HG03520 (cell line): Measurements from ENCODE around the gene MSI1.

Experiments used
- ATAC-seq: cut with Tn5 transposase; IDR thresholded peaks from one replicate; pipeline ENCODE4 v1.9.1; 2021; ENCODE audit warnings: mild to moderate bottlenecking, moderate library complexity; ENCODE audit not compliant: unreplicated experiment

The MSI1 gene

DNA sequence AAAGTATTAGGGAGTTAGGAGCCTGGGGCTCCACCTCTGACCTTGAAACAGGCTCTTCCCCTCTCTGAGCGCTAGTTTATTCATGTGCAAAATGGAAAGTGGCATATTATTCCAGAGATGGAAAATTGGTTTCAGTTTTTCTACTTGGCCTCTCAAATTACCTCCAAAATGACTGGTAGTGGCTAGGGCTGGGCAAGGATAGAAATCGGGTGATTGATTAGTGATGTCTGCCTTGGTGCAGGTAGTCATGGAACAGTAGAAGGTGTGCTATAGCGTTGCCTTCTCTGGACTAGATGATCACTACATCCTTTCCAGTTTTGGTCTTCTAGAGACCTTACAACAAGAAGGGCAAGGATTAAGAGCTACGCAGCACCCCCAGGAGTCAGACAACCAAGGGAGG, 8.6 kb upstream of the MSI1 start:
- ATAC-seq, result no peak

DNA sequence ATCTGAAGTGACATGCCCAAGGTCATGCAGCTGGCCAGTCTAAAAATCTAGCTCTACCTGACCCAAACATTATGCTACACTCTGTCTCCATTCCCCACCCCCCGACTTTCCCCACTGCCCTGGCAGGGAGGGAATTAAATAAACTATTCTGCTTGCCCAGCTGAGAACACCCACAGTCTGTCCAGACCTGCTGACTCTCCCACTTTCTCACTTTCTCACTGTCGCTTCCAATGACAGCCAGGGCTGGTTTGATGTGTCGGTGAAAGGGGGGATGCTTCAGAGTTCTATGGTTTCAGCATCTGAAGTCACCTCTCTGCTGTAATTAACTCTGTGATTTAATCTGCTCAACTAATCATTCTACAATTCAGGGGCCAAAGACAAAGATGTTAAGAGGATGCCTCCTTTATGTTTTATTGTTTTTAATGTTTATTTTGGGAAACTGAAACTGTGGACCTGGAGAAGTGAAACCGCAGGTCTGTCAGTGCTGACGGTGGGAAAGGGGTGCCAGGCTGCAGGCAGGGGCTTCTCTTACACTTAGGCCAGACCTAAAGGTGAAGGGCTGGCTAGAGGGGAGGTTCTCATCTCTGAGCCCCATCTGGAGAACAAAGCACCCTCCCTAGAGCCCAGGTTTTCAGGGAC, 8.1 kb upstream of the MSI1 start:
- no peak for ATAC-seq

DNA sequence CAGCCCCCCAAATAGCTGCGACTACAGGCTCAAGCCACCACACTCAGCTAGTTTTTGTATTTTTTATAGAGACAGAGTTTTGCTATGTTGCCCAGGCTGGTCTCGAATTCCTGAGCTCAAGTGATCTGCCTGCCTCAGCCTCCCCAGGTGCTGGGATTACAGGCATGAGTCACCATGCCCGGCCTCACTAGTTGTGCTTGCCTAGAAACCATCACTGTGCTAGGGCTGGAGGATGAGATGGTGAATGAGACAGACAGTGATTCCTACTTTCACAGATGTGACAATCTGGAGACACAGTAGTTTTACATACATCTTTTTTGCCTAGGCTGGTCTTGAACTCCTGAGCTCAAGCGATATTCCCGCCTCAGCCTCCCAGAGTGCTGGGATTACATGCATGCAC, 7.5 kb upstream of the MSI1 start:
- ATAC-seq, result no peak

DNA sequence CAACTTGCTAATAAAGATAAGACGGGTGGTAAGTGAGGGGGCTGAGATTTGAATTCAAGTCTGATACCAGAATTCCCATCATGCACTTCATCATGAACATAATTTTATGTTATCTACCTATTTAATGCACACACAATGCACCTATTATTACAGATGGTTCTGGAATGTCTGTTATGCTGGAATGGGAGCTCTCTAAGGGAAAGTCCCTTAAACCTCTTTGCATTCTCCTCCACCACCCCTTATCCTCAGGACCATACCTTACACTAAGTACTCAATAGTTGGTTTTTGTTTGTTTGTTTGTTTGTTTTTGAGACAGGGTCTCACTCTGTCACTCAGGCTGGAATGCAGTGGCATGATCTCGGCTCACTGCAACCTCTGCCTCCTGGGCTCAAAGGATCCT, 7.0 kb upstream of the MSI1 start:
- no peak for ATAC-seq

DNA sequence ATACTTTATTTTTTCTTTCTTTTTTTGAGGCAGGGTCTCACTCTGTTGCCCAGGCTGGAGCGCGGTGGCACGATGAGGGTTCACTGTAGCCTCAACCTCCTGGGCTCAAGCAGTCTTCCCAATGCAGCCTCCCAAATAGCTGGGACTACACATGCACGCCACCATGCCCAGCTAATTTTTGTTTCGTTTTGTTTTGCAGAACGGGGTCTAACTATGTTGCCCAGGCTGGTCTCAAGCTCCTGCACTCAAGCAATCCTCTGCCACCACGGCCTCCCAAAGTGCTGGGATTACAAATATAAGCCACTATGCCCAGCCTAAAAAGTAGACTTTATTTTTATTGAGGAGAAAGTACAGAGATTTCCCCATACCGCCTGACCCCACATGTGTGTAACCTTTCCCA, 4.7 kb upstream of the MSI1 start:
- no peak for ATAC-seq

DNA sequence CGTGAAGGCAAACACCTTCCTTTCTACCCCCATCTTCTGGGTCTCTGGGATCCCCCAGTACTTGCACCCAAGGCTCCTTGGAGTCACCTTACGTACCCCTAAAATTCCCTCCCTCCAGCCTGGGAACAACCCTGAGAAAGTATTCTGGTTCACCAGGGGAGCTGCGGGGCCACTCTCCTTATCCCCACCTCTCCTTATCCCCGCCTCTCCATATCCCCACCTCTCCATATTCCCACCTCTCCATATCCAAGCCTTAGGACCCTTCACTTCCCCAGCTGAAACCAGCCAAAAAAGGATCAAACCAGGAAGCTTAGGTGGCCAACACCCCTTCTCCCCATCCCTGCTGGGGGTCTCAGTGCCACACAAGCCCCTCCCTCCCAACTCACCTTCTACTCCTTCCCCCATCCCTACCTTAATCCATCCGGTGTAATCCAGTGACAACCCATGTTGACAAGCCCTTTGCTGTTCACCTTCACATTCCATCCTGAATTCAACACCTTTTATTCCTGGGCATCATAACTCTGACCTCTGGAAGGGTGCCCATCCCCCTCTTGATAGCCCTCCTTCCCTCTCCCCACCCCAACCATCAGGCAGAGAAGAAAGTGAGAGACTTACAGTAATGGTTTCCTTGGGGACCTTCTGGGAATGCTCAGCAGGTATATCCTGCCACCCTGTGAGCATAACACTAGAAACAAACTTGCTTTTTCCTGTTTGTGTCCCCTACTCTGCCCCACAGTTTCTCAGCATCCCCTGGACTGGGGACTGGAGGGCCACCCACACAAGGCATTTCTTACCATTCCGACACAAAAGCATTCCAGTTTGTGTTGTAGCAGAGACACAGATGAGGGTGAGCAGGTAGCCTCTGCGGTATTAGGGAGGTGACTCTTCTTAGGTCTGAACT, 1.6 kb upstream of the MSI1 start:
- ATAC-seq, result no peak

DNA sequence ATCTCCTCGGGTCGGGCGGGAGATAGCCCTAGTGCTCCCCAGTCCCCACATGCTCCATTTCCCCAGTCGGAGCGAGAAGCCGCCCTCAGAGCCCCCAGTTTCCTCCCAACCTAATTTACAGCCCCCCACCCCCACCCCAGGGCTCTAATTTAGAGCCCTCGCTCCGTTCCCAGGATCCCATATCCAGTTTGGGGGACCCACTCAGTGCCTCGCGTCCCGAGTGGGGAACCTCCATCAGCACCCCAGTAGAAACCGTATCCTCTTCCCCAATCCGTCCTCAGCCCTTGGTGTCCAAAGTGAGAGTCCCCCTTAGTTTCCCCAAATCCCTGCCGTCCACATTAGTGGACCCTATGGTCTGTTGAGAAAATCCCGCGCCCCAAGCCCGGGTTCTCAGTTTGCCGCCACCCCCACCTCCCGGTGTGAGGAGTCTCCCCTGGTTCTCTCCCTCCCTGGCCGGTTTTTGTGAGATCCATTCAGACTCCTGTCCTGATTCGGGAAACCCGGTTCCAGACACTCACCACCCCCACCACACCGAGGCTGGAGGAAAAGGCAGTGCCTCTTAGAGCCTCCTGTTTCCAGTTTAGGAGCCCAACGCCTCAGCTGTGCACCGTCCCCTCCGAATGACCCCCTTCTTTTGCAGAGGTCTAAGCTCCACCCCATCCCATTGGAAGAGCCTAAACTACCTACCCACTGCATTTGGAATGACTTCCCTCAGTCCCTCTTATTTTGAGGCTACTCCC, 809 bp upstream of the MSI1 start:
- no peak for ATAC-seq

DNA sequence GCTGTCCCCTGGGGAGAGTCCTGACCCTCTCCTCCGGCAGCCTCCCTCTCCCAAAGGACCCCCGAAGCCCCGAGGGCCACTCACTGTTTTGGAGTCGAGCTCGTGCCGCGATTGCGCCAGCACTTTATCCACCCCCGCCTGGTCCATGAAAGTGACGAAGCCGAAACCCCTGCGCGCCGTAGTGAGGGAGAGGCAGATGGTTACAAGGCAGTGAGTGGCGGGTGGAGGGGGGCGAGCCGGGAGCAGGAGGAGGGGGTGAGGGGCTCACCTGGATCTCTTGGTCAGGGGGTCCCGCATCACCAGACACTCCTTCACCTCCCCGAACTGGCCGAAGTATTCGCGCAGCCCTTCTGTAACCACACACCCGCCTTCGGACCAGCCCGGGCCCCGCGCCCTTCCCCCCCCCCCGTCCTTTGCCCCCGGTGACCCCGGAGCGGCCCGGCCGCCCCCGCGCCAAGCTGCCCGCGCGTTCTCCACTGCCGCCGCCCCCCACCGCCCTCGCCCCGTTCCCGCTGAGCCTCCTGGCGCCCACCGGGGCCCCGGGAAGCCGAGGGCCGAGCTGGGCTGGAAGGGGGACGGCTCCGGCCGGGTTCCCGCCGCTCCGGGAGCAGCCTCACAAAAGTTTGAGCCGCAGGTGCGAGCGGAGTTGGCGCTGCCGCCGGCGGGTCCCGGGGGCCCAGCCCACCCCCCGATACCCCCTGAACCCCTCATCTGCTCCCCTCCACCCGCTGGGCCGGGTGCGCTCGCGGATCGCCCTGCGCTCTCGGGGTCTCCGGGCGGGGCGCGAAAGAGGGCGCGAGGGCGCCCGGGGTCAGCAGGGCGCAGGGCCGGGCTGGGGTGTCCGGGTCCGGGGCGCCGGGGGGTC, 808 bp downstream of the MSI1 start:
- ATAC-seq, result no peak

DNA sequence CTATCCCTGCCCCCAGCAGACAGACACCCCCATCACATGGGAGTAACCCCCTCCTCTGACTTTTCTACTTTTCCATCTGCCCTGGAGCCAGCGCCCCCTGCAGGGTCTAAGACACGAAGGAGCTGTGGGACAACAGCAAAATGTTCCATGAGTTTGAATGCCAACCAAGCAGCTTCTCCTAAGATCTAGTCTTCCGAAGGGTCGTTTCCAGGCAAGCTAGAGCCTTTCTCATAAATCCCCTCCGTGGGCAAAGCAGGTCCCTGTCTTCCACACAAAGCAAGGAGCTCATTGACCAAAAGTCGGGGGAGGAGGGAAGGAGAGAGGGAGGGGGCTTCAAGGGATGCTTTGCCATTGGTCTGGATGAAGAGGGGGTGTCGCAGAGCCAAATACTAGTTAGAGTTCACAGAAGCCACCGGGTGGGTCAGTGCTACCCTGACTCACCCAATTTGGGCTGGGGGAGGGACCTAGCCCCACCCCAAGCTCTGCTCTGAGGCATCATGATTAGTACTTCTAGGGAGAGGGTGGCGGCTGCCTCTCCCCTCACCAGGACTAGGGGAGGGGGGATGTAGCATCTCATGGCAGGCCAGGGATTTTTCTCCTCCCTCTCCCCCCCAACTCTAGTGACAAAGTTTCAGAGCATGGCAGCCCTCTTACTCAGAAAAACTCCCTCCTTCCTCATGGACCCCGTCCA, 1.6 kb downstream of the MSI1 start:
- no peak for ATAC-seq

DNA sequence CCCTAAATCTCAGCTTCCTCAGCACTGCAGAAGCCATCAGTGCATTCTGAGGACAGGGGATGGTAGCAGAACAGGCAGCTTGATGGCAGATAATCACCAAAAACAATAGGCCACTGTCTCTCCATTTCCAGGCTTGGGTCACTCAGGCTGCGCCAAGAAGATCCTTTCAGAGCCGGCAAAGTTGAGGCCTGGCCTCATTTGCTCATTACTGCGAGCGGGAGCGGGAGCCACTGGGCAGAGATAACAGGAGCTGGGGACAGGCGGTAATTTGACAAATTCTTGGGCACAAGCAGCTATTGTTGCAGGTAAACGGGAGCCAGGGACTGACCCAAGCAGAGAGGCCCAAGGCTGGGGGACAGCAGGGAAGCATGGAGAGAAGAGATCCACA, 2.1 kb downstream of the MSI1 start:
- ATAC-seq, result no peak

DNA sequence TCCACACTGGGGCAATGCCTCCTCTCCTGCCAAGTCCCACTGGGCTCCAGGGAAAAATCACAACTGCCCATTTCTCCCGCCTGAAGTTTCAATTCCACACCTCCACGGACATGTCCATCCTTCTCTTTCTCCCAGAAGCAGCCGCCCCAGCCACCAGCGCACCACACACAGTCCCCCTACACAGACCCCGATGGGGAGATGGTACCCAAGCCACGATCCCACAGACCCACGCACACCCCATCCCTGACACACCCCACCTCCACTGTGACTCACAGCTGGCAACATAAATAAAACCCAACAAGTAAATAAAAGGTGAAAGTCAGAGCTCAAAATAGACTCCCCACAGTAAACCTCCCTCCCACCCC, 2.6 kb downstream of the MSI1 start:
- ATAC-seq, result no peak

DNA sequence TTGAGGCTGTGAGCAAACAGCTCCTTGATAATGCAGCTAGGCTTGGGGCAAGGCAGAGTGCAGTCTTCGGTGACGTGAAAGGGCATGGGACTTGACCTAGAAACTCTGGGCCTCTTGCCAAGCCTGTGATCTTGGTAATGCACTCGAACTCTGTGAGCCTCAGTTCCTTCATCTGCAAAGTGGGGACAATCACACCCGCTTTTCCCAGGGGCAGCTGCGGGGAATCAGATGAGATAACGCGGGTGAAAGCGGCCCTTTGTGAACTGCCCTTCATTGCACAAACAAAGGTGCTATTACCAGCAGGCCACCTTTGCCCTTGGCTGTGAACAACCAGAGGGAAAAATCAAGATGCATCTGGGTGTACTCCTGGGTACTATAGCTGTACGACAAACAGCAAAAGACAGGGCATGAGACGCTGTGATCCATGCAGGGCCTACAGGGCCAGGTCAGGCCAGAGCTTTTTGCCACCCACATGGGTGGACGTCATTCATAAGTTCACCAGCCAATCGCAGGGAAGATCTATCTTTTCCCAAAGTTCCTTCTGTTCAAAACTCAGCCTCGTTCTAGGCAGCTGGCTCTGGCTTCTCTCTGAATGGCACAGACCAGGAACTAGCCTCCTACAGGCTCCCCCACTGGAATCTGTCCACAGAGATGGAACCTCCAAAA, 3.2 kb downstream of the MSI1 start:
- no peak for ATAC-seq

DNA sequence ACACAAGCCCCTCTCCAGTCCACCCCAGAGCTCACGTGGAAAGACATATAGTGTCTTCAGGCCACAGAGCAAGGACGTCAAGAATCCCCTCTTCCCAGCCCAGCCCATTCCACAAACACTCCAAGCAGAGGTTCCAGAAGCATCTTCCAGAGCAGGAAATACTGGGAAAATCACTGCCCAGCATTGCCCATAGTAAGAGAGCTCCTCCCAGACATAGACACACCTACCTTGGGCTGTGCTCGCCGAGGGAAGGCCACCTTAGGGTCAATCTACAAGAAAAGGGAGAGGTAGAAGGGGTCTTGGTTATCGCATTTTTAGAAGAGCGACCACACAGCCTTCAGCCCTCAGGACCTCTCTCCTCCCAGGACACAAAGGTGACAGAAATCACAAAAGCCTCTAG, 4.5 kb downstream of the MSI1 start:
- ATAC-seq, result no peak

DNA sequence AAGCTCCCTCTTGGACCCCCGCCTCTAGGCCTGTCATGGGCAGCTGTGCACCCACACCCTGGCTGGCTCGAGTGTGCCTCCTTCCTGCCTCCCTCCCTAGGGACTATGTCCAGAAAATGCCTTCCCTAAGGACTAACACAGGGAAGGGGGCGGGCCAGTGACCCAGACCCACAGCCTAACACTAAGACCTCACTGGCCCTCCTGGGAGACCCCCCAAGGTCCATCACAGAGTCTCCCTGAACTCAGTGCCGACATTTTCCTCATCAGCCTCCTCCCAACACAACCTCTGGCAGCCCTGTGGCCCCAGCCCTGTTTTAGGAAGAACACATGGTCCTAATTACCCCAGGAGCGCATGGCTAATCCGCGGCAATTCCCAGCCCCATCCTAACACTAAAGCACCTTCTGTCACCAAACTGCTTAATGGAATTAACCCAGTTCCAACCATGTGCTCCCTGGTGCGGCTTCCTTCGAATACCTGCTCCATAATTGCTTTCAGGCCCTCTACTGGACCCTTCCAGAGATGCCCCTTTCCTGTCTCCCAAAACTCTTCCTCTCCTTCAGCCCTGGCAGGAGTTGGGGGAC, 5.6 kb downstream of the MSI1 start:
- ATAC-seq, result no peak

DNA sequence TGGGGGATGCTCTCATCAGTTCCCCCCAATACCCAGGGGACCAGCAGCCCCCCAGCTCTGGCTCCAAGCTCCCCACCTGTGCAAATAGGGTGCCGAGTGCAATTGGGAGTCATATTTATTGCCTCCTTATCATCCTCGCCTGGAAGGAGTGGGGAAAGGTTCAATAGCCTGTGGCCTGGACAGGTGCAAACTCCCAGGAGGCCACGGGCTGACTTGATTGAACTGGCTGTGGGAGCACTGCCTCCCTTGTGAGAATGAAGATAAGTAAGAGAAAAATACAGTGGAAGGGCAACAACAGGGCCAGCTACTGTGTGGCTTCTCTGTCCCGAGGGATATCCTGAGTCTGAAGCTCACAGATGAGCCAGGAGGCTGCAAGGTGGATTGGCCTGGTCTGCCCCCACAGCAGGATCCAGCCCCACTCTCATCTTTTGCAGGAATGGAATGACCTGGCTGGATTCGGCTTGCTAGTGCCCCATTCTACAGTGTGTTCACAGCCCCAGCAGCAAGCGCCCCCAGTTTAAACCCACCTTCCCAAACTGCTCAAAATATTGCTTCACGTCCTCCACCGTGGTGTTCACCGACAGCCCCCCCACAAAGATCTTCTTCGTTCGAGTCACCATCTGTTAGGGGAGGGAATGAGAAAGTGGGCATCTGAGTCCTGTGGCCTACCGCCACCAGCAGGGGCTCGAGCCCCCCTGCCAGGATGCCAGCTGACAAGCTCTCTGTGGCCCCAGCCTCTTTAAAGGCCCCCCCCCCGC, 6.3 kb downstream of the MSI1 start:
- ATAC-seq, result no peak

DNA sequence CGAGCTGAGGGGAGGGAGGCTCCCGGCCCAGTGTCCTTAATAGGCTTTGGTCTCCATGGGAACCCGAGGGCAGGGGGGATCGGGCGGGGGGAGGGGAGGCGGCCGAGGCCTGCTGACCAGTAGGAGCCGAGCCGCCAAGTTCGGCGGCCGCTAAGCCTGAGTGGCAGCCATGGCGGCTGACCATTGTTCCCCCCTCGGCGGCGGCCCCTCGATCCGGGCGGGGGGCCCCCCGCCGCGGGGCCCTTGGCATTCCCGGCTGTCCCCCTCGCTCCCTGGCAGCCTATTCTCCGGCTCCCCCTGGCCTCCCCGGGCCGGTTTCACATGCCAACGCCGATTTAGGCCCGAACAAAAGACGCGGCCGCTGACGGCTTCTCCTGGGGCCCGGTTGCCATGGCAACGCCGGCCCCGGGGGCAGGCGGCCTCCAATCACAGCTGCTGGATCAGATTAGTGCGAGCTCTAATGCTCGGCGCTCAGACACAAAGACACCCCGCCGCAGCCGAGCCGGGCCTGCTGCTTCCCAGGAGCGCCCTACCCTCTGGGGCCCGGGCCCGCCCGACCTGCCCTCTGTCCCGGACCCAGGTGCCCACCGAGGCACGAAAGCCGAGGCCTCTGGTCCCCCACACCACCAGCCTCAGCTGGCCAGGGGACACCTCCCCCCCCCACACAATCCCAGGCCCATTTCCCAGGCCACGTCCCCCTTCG, 7.3 kb downstream of the MSI1 start:
- ATAC-seq, result no peak

DNA sequence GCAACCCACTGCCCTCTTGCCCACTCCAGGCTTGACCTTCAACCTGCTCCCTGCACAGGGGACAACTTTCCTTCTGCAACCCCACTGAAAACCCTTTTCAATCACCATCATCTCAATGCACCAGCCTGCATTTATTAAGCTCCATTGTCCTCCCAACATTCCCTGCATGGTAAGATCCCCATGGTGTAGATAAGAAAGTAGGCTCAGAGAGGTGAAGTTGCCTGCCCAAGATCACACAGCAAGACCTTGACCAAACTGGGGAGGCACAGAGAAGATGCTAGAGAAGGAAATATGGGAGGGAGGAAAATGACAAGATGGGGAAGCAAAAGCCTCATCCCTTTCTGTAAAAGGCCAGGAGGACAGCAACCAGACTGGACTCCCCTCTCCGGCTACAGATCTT, 9.8 kb downstream of the MSI1 start:
- ATAC-seq, result no peak

DNA sequence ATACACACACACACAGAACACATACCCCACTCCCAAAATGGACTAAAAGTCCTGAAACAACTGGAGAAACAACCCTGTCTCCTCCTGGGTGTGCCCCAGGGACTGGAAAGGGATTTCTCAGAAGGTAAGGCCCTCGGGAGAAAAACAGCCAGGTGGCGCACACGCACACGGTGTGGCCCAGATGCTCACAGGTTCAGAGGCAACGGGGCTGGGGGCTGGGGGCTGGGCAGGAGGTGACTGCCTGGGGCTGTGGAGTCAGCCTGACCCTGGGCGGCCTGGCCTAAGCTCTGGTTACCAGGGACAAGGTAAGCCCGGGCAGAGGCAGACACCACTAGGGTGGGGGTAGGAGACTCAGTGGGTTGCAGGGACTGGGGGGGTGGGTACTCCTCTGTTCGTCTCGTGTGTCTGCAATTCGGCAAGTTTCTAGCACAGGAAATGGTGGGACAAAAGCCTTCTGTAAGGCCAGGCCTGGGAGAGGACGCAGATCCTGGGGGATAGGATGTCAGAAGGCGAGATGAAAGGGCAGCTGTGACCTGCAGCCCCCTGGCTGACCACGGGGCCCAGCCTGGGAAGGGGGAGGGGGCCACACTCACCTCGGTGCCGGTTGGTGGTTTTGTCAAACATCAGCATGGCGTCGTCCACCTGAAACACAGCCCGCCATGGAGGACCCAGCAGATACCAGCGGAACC, 10.4 kb downstream of the MSI1 start:
- no peak for ATAC-seq
